WTC11 (cell line): ENCODE results near the gene HBG1. TPM values are rescaled to one million over a fixed set of nuclear protein-coding genes. Genes with fewer than 3 reads are reported as not detected.

Experiments used
- ATAC-seq: fragments of 200-7000 bp; cut with Tn5 transposase; 2 replicates; pipeline ENCODE4 v1.10.0; 2021; ENCODE audit warnings: mild to moderate bottlenecking, moderate library complexity
- CTCF ChIA-PET: fragments of 300-600 bp; sonication (Branson Sonifier 250); formaldehyde crosslinking; loops from one replicate; lab custom pipeline; 2021; ENCODE audit warnings: antibody characterized with exemption; lab: Charles Lee
- POLR2A ChIA-PET: fragments of 350-600 bp; sonication (Branson Sonifier 250); formaldehyde crosslinking; loops from one replicate; lab custom pipeline; 2021; ENCODE audit warnings: antibody characterized with exemption; lab: Charles Lee
- DNase-seq: peaks from one replicate; pipeline ENCODE4 v3.0.0; 2021; ENCODE audit warnings: low spot score
- H3K27ac Mint-ChIP-seq: 2 replicates; pipeline ENCODE4 v1.8.0; 2021; ENCODE audit warnings: mixed read lengths
- H3K27me3 Mint-ChIP-seq: 2 replicates; pipeline ENCODE4 v1.8.0; 2021; ENCODE audit warnings: low read depth, mild to moderate bottlenecking, moderate library complexity, mixed read lengths
- H3K36me3 Mint-ChIP-seq: 2 replicates; pipeline ENCODE4 v1.8.0; 2021; ENCODE audit warnings: mixed read lengths
- H3K4me1 Mint-ChIP-seq: 2 replicates; pipeline ENCODE4 v1.8.0; 2022; ENCODE audit warnings: mixed read lengths
- H3K4me3 Mint-ChIP-seq: 2 replicates; pipeline ENCODE4 v1.8.0; 2021; ENCODE audit warnings: mild to moderate bottlenecking, moderate library complexity, mixed read lengths
- H3K9me3 Mint-ChIP-seq: 2 replicates; pipeline ENCODE4 v1.8.0; 2021; ENCODE audit warnings: mixed read lengths
- ATF1 ChIP-seq: sonication (generic); formaldehyde crosslinking; IDR thresholded peaks from 2 replicates; pipeline ENCODE4 v1.8.1; 2023; ENCODE audit warnings: mild to moderate bottlenecking, moderate library complexity, missing genetic modification reagents
- CREM ChIP-seq: sonication (generic); formaldehyde crosslinking; IDR thresholded peaks from 2 replicates; pipeline ENCODE4 v1.8.1; 2022; ENCODE audit warnings: mild to moderate bottlenecking, missing genetic modification reagents, moderate library complexity
- EMX1 ChIP-seq: fragments of 250-450 bp; sonication (Bioruptor Pico); IDR thresholded peaks from 2 replicates; pipeline ENCODE4 v1.8.0; 2021; ENCODE audit warnings: mild to moderate bottlenecking
- FOXP1 ChIP-seq: sonication (generic); formaldehyde crosslinking; IDR thresholded peaks from 2 replicates; pipeline ENCODE4 v1.8.0; 2022; ENCODE audit warnings: missing genetic modification reagents, mild to moderate bottlenecking, moderate library complexity, borderline replicate concordance
- JUN ChIP-seq: sonication (generic); formaldehyde crosslinking; IDR thresholded peaks from 2 replicates; pipeline ENCODE4 v1.8.0; 2023; ENCODE audit warnings: mild to moderate bottlenecking, missing genetic modification reagents
- NFYB ChIP-seq: sonication (generic); formaldehyde crosslinking; conservative IDR thresholded peaks from 2 replicates; pipeline ENCODE4 v1.8.0; 2022; ENCODE audit warnings: low read depth, missing genetic modification reagents
- NR3C1 ChIP-seq: sonication (generic); formaldehyde crosslinking; conservative IDR thresholded peaks from 2 replicates; pipeline ENCODE4 v1.8.1; 2023; ENCODE audit warnings: low read depth, mild to moderate bottlenecking, missing genetic modification reagents
- SMAD3 ChIP-seq: sonication (generic); formaldehyde crosslinking; IDR thresholded peaks from 2 replicates; pipeline ENCODE4 v1.8.0; 2022; ENCODE audit warnings: missing genetic modification reagents, mild to moderate bottlenecking, borderline replicate concordance
- SMAD4 ChIP-seq: sonication (generic); formaldehyde crosslinking; IDR thresholded peaks from 2 replicates; pipeline ENCODE4 v1.8.0; 2022; ENCODE audit warnings: mild to moderate bottlenecking, missing genetic modification reagents
- SP1 ChIP-seq: sonication (generic); formaldehyde crosslinking; conservative IDR thresholded peaks from 2 replicates; pipeline ENCODE4 v1.8.1; 2022; ENCODE audit warnings: missing genetic modification reagents
- ZNF232 ChIP-seq: sonication (generic); formaldehyde crosslinking; IDR thresholded peaks from 2 replicates; pipeline ENCODE4 v1.8.0; 2022; ENCODE audit warnings: mild to moderate bottlenecking, missing genetic modification reagents
- total RNA-seq: library from RNA; stranded (reverse); gene quantifications from 3 replicates; pipeline ENCODE4 v1.2.3, GENCODE V29; 2021
- TF ChIP-seq, protein P1 (sequence below): sonication (generic); formaldehyde crosslinking; IDR thresholded peaks from 2 replicates; pipeline ENCODE4 v1.8.1; 2023; ENCODE audit warnings: mild to moderate bottlenecking, missing genetic modification reagents, moderate library complexity
- TF ChIP-seq, protein P2 (sequence below): sonication (generic); formaldehyde crosslinking; IDR thresholded peaks from 2 replicates; pipeline ENCODE4 v1.8.0; 2023; ENCODE audit warnings: mild to moderate bottlenecking, missing genetic modification reagents
- TF ChIP-seq, protein P3 (sequence below): fragments of 250-450 bp; sonication (Bioruptor Pico); IDR thresholded peaks from 2 replicates; pipeline ENCODE4 v1.8.0; 2021; ENCODE audit warnings: mild to moderate bottlenecking
- TF ChIP-seq, protein P4 (sequence below): sonication (generic); formaldehyde crosslinking; IDR thresholded peaks from 2 replicates; pipeline ENCODE4 v1.8.0; 2022; ENCODE audit warnings: missing genetic modification reagents
- TF ChIP-seq, protein P5 (sequence below): fragments of 200-600 bp; IDR thresholded peaks from 2 replicates; pipeline ENCODE4 v1.8.0; 2022; ENCODE audit warnings: antibody characterized with exemption

HBG1 gene
- total RNA-seq, 1 experiment from 2014 or later: 3.4 TPM

DNA sequence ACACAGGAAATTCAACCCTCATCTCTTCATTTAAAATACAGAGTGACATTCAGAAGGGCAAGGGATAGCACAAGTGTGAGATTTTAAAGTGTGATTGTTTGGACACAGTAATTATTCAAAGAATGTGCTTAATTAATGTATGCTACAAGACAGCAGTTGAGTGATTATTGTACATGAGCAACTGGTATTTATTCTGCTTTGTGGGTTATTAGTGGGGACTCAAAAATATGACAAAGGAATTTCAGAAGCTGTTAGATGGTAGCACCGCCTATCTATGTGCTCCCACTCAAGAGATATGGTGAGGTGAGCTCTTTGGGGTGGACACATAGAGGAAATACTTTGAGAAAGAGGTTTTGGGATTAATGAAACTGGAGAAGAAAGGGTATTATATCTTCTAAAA lies 9.6 kb downstream of the HBG1 start:
- no peaks in the 10 kb centered on the region; the same call in 1 of the 2 replicates for H3K27me3 Mint-ChIP-seq
- H3K36me3 Mint-ChIP-seq: no peaks in the 10 kb centered on the region
- no peaks in the 10 kb centered on the region for H3K9me3 Mint-ChIP-seq
- ATAC-seq: no peak
- no peaks in the 10 kb centered on the region for H3K4me1 Mint-ChIP-seq
- no peak for DNase-seq
- ChIA-PET POLR2A (no interaction called here), CTCF (no interaction called here)
- no peak overlapping the region for H3K27ac Mint-ChIP-seq
- no peak overlapping the region for H3K4me3 Mint-ChIP-seq
- TF ChIP-seq, protein P1, sequence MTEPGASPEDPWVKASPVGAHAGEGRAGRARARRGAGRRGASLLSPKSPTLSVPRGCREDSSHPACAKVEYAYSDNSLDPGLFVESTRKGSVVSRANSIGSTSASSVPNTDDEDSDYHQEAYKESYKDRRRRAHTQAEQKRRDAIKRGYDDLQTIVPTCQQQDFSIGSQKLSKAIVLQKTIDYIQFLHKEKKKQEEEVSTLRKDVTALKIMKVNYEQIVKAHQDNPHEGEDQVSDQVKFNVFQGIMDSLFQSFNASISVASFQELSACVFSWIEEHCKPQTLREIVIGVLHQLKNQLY: no peak
- TF ChIP-seq EMX1 (no peak), SMAD4 (CRISPR knock-in tag) (no peak), FOXP1 (CRISPR knock-in tag) (no peak), SMAD3 (CRISPR knock-in tag) (no peak), CREM (CRISPR knock-in tag) (no peak), JUN (CRISPR knock-in tag) (no peak), ATF1 (CRISPR knock-in tag) (no peak), NFYB (CRISPR knock-in tag) (no peak)
- TF ChIP-seq, protein P2, sequence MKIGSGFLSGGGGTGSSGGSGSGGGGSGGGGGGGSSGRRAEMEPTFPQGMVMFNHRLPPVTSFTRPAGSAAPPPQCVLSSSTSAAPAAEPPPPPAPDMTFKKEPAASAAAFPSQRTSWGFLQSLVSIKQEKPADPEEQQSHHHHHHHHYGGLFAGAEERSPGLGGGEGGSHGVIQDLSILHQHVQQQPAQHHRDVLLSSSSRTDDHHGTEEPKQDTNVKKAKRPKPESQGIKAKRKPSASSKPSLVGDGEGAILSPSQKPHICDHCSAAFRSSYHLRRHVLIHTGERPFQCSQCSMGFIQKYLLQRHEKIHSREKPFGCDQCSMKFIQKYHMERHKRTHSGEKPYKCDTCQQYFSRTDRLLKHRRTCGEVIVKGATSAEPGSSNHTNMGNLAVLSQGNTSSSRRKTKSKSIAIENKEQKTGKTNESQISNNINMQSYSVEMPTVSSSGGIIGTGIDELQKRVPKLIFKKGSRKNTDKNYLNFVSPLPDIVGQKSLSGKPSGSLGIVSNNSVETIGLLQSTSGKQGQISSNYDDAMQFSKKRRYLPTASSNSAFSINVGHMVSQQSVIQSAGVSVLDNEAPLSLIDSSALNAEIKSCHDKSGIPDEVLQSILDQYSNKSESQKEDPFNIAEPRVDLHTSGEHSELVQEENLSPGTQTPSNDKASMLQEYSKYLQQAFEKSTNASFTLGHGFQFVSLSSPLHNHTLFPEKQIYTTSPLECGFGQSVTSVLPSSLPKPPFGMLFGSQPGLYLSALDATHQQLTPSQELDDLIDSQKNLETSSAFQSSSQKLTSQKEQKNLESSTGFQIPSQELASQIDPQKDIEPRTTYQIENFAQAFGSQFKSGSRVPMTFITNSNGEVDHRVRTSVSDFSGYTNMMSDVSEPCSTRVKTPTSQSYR (CRISPR knock-in tag): no peak
- TF ChIP-seq, protein P3, sequence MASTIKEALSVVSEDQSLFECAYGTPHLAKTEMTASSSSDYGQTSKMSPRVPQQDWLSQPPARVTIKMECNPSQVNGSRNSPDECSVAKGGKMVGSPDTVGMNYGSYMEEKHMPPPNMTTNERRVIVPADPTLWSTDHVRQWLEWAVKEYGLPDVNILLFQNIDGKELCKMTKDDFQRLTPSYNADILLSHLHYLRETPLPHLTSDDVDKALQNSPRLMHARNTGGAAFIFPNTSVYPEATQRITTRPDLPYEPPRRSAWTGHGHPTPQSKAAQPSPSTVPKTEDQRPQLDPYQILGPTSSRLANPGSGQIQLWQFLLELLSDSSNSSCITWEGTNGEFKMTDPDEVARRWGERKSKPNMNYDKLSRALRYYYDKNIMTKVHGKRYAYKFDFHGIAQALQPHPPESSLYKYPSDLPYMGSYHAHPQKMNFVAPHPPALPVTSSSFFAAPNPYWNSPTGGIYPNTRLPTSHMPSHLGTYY: no peak

DNA sequence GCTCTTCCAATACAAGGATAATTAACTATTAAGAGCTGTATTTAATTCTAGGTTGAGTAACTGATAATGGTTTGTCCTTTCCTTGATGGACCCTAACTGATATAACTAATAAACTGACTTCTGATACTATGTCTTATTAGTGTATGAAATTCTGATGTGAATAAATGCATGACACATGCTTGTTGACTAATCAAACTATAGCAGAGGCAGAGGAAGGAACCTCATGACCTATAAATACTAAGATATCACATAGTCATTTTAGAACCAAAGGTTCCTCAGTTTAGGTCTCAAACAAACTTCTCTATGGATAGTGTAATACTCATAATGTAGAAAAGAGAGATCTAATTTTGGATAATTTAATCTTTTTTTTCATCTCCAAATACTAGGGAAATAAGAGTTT lies 10.6 kb downstream of the HBG1 start:
- TF ChIP-seq NR3C1: no peak
- TF ChIP-seq SP1 (CRISPR knock-in tag): no peak
- TF ChIP-seq, protein P4, sequence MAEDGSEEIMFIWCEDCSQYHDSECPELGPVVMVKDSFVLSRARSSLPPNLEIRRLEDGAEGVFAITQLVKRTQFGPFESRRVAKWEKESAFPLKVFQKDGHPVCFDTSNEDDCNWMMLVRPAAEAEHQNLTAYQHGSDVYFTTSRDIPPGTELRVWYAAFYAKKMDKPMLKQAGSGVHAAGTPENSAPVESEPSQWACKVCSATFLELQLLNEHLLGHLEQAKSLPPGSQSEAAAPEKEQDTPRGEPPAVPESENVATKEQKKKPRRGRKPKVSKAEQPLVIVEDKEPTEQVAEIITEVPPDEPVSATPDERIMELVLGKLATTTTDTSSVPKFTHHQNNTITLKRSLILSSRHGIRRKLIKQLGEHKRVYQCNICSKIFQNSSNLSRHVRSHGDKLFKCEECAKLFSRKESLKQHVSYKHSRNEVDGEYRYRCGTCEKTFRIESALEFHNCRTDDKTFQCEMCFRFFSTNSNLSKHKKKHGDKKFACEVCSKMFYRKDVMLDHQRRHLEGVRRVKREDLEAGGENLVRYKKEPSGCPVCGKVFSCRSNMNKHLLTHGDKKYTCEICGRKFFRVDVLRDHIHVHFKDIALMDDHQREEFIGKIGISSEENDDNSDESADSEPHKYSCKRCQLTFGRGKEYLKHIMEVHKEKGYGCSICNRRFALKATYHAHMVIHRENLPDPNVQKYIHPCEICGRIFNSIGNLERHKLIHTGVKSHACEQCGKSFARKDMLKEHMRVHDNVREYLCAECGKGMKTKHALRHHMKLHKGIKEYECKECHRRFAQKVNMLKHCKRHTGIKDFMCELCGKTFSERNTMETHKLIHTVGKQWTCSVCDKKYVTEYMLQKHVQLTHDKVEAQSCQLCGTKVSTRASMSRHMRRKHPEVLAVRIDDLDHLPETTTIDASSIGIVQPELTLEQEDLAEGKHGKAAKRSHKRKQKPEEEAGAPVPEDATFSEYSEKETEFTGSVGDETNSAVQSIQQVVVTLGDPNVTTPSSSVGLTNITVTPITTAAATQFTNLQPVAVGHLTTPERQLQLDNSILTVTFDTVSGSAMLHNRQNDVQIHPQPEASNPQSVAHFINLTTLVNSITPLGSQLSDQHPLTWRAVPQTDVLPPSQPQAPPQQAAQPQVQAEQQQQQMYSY (CRISPR knock-in tag): no peak
- no peak for TF ChIP-seq ZNF232
- TF ChIP-seq, protein P1: no peak
- TF ChIP-seq NFYB (CRISPR knock-in tag): no peak
- TF ChIP-seq, protein P5, sequence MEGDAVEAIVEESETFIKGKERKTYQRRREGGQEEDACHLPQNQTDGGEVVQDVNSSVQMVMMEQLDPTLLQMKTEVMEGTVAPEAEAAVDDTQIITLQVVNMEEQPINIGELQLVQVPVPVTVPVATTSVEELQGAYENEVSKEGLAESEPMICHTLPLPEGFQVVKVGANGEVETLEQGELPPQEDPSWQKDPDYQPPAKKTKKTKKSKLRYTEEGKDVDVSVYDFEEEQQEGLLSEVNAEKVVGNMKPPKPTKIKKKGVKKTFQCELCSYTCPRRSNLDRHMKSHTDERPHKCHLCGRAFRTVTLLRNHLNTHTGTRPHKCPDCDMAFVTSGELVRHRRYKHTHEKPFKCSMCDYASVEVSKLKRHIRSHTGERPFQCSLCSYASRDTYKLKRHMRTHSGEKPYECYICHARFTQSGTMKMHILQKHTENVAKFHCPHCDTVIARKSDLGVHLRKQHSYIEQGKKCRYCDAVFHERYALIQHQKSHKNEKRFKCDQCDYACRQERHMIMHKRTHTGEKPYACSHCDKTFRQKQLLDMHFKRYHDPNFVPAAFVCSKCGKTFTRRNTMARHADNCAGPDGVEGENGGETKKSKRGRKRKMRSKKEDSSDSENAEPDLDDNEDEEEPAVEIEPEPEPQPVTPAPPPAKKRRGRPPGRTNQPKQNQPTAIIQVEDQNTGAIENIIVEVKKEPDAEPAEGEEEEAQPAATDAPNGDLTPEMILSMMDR: no peak
- ChIA-PET CTCF (no interaction called here), POLR2A (no interaction called here)

More for the DNA sequence above, 10.6 kb downstream of the HBG1 start:
- no peak for DNase-seq
- no peak for ATAC-seq
- Mint-ChIP-seq H3K9me3 (no peaks in the 10 kb centered on the region), H3K36me3 (no peaks in the 10 kb centered on the region), H3K4me3 (no peak overlapping the region), H3K27me3 (no peaks in the 10 kb centered on the region; the same call in 1 of the 2 replicates), H3K4me1 (no peaks in the 10 kb centered on the region), H3K27ac (no peak overlapping the region)
